Gastrocnemius medialis (tissue), 4 donors: ENCODE data around the gene PRR23C.

Experiments
- POLR2A ChIP-seq, 2 donors: fragments of 450-650 bp; IDR thresholded peaks; one replicate each; pipeline ENCODE4 v1.6.1; 2017; ENCODE audit warnings: antibody characterized with exemption in 2 of 2, mild to moderate bottlenecking in 2 of 2, moderate library complexity in 2 of 2
- TF ChIP-seq, protein P1 (sequence below), 5 experiments: fragments of 450-650 bp in 3 of 5; fragments of 200-600 bp in 2 of 5; sonication (generic) in 2 of 5; IDR thresholded peaks in 4 of 5; conservative IDR thresholded peaks in 1 of 5; 1 replicate in 4 of 5; 2 replicates in 1 of 5; pipeline ENCODE4 v1.5.1; 2016 to 2019; ENCODE audit warnings: antibody characterized with exemption in 5 of 5, mild to moderate bottlenecking in 3 of 5, moderate library complexity in 3 of 5

DNA sequence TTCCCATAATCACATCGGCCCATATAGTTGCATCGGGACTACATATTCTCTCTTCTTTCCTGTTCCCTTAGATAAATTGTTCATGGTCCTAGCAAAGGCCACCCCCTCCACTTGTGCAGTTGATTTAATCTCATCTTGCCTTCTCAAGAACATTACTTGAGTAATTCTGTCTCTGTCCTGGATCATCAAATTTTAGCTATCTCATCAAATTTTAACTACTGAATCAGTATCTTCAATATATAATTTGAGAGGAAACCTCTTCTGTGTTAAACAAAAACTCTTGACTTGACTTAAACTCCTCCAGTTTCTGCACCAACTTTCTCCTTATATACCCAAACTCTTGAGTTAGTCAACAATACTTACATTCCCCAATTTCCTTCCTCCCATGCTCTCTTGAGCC, 19.7 kb downstream of the PRR23C start:
- TF ChIP-seq, protein P1, sequence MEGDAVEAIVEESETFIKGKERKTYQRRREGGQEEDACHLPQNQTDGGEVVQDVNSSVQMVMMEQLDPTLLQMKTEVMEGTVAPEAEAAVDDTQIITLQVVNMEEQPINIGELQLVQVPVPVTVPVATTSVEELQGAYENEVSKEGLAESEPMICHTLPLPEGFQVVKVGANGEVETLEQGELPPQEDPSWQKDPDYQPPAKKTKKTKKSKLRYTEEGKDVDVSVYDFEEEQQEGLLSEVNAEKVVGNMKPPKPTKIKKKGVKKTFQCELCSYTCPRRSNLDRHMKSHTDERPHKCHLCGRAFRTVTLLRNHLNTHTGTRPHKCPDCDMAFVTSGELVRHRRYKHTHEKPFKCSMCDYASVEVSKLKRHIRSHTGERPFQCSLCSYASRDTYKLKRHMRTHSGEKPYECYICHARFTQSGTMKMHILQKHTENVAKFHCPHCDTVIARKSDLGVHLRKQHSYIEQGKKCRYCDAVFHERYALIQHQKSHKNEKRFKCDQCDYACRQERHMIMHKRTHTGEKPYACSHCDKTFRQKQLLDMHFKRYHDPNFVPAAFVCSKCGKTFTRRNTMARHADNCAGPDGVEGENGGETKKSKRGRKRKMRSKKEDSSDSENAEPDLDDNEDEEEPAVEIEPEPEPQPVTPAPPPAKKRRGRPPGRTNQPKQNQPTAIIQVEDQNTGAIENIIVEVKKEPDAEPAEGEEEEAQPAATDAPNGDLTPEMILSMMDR (IDR thresholded peaks at IDR 0.05 in 4 of 5, conservative IDR thresholded peaks at IDR 0.05 in 1 of 5), result no peak
- no peak for TF ChIP-seq POLR2A (IDR thresholded peaks at IDR 0.05)
